ENCODE measurements around the gene CRLF1. TPM values are rescaled to one million over a fixed set of nuclear protein-coding genes. Genes with fewer than 3 reads are reported as not detected.

CRLF1 gene
- total RNA-seq, 1 experiment from 2014 or later: 4.3 TPM

DNA sequence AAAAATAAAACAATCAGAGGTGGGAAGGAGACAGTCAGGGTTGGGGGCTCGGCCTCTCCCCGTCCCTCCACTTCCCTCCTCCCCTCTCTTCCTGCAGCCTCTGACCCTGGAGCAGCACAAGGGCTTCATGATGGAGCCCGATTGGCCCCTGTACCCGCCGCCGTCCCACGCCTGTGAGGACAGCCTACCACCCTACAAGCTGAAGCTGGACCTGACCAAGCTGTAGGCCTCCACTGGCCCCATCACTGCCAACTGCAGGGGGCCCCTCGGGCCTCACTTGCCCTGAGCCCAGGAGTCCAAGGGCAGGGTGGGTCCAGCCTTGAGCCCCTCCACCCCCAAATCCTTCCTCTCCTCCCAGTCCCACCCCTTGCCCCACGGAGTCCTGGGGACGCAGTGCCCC, 13.7 kb upstream of the CRLF1 start:
- Mint-ChIP-seq H3K36me3 (ENCODE audit: insufficient read depth, unreplicated experiment) (no peaks in the 10 kb centered on the region), H3K4me3 (ENCODE audit: unreplicated experiment) (no peak overlapping the region), H3K27me3 (ENCODE audit: insufficient read depth, unreplicated experiment) (peaks cover 1% of the 10 kb centered on the region), H3K4me1 (ENCODE audit: insufficient read depth, unreplicated experiment) (no peaks in the 10 kb centered on the region), H3K9me3 (ENCODE audit: unreplicated experiment) (no peaks in the 10 kb centered on the region), H3K27ac (ENCODE audit: low read depth, unreplicated experiment) (no peak overlapping the region)
- ChIA-PET CTCF (interaction anchor here (0.6 to 0.7 kb wide), 2 partner anchors 27 to 235 kb away, joined by 3 read pairs; no protein-coding TSS in a partner anchor), POLR2A (interaction anchor here (0.7 kb wide), 1 partner anchor 200 kb away, joined by 3 read pairs; no protein-coding TSS in a partner anchor)
- DNase-seq (ENCODE audit: unreplicated experiment): no peak
- TF ChIP-seq, protein P1, sequence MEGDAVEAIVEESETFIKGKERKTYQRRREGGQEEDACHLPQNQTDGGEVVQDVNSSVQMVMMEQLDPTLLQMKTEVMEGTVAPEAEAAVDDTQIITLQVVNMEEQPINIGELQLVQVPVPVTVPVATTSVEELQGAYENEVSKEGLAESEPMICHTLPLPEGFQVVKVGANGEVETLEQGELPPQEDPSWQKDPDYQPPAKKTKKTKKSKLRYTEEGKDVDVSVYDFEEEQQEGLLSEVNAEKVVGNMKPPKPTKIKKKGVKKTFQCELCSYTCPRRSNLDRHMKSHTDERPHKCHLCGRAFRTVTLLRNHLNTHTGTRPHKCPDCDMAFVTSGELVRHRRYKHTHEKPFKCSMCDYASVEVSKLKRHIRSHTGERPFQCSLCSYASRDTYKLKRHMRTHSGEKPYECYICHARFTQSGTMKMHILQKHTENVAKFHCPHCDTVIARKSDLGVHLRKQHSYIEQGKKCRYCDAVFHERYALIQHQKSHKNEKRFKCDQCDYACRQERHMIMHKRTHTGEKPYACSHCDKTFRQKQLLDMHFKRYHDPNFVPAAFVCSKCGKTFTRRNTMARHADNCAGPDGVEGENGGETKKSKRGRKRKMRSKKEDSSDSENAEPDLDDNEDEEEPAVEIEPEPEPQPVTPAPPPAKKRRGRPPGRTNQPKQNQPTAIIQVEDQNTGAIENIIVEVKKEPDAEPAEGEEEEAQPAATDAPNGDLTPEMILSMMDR (IDR thresholded peaks at IDR 0.05; ENCODE audit: unreplicated experiment): no peak
- intact Hi-C loops (cut with micrococcal nuclease): no loop called here
- BruUV-seq (replicated peaks): no TSS peak

- Mint-ChIP-seq H3K4me1 (ENCODE audit: insufficient read depth, unreplicated experiment) (no peaks in the 10 kb centered on the region), H3K27me3 (ENCODE audit: insufficient read depth, unreplicated experiment) (peaks cover 22% of the 10 kb centered on the region), H3K36me3 (ENCODE audit: insufficient read depth, unreplicated experiment) (no peaks in the 10 kb centered on the region), H3K9me3 (ENCODE audit: unreplicated experiment) (no peaks in the 10 kb centered on the region), H3K27ac (ENCODE audit: low read depth, unreplicated experiment) (no peak overlapping the region), H3K4me3 (ENCODE audit: unreplicated experiment) (no peak overlapping the region)
- TF ChIP-seq, protein P1 (IDR thresholded peaks at IDR 0.05; ENCODE audit: unreplicated experiment): no peak
- ChIA-PET POLR2A (interaction anchor here (0.8 kb wide), 1 partner anchor 10 kb away, joined by 3 read pairs; no protein-coding TSS in a partner anchor), CTCF (no interaction called here)
- DNase-seq (ENCODE audit: unreplicated experiment): no peak
- BruUV-seq (replicated peaks): no TSS peak
- intact Hi-C loops (cut with micrococcal nuclease): no loop called here
Observed at GRCh38 chr19:18618236-18618635, 11.6 kb upstream of the CRLF1 start.

GRCh38 chr19:18617562-18617961, 11.0 kb upstream of the CRLF1 start:
- no TSS peak for BruUV-seq (replicated peaks)

GRCh38 chr19:18616023-18616422, 9.4 kb upstream of the CRLF1 start:
- intact Hi-C loops (cut with micrococcal nuclease): no loop called here
- Mint-ChIP-seq H3K36me3 (ENCODE audit: insufficient read depth, unreplicated experiment) (no peaks in the 10 kb centered on the region), H3K4me1 (ENCODE audit: insufficient read depth, unreplicated experiment) (peaks cover 6% of the 10 kb centered on the region), H3K27me3 (ENCODE audit: insufficient read depth, unreplicated experiment) (peaks cover 43% of the 10 kb centered on the region), H3K9me3 (ENCODE audit: unreplicated experiment) (no peaks in the 10 kb centered on the region), H3K4me3 (ENCODE audit: unreplicated experiment) (no peak overlapping the region), H3K27ac (ENCODE audit: low read depth, unreplicated experiment) (no peak overlapping the region)
- no TSS peak for BruUV-seq (replicated peaks)
- CTCF ChIA-PET: no interaction called here
- POLR2A ChIA-PET: no interaction called here
- no peak for DNase-seq (ENCODE audit: unreplicated experiment)
- TF ChIP-seq, protein P1 (IDR thresholded peaks at IDR 0.05; ENCODE audit: unreplicated experiment): no peak

More at GRCh38 chr19:18617562-18617961, 11.0 kb upstream of the CRLF1 start:
- ChIA-PET POLR2A (no interaction called here), CTCF (no interaction called here)
- no peak overlapping the region for H3K4me3 Mint-ChIP-seq (ENCODE audit: unreplicated experiment)
- intact Hi-C loops (cut with micrococcal nuclease): no loop called here
- TF ChIP-seq, protein P1 (IDR thresholded peaks at IDR 0.05; ENCODE audit: unreplicated experiment): no peak
- H3K27ac Mint-ChIP-seq (ENCODE audit: low read depth, unreplicated experiment): no peak overlapping the region
- no peaks in the 10 kb centered on the region for H3K36me3 Mint-ChIP-seq (ENCODE audit: insufficient read depth, unreplicated experiment)
- H3K9me3 Mint-ChIP-seq (ENCODE audit: unreplicated experiment): no peaks in the 10 kb centered on the region
- no peak for DNase-seq (ENCODE audit: unreplicated experiment)
- H3K27me3 Mint-ChIP-seq (ENCODE audit: insufficient read depth, unreplicated experiment): peaks cover 29% of the 10 kb centered on the region
- peaks cover under 1% of the 10 kb centered on the region for H3K4me1 Mint-ChIP-seq (ENCODE audit: insufficient read depth, unreplicated experiment)

All from MCF 10A (cell line).